Neuron (in vitro differentiated cells): ENCODE results near the gene AFF3.

ENCODE experiments used
- H2AFZ ChIP-seq: one replicate; pipeline ENCODE4 v1.6.1; 2013; ENCODE audit warnings: low read depth, mild to moderate bottlenecking, inconsistent platforms, low read length, moderate library complexity
- H3K27me3 ChIP-seq: one replicate; pipeline ENCODE4 v1.6.1; 2013; ENCODE audit warnings: low read length; ENCODE audit not compliant: insufficient read depth
- H3K36me3 ChIP-seq: one replicate; pipeline ENCODE4 v1.6.1; 2013; ENCODE audit warnings: low read length; ENCODE audit not compliant: insufficient read depth
- H3K4me1 ChIP-seq: one replicate; pipeline ENCODE4 v1.6.1; 2013; ENCODE audit warnings: low read length; ENCODE audit not compliant: insufficient read depth
- H3K4me3 ChIP-seq: 2 replicates; pipeline ENCODE4 v1.5.1; 2013; ENCODE audit warnings: mild to moderate bottlenecking, low read length, moderate library complexity
- H3K9me3 ChIP-seq: one replicate; pipeline ENCODE4 v1.6.1; 2013; ENCODE audit warnings: low read length

AFF3 gene

GRCh38 chr2:100070078-100070477 lies 72.3 kb downstream of the AFF3 start:
- no peaks in the 10 kb centered on the region for H3K36me3 ChIP-seq

GRCh38 chr2:100068395-100068794 lies 74.0 kb downstream of the AFF3 start:
- Histone ChIP-seq H3K36me3 (no peaks in the 10 kb centered on the region), H3K4me1 (peaks cover 2% of the 10 kb centered on the region), H3K27me3 (no peaks in the 10 kb centered on the region), H2AFZ (no peak overlapping the region), H3K4me3 (no peak overlapping the region), H3K9me3 (peaks cover 3% of the 10 kb centered on the region)

More at GRCh38 chr2:100070078-100070477, 72.3 kb downstream of the AFF3 start:
- Histone ChIP-seq H2AFZ (no peak overlapping the region), H3K9me3 (peaks cover 3% of the 10 kb centered on the region), H3K4me3 (no peak overlapping the region), H3K27me3 (no peaks in the 10 kb centered on the region), H3K4me1 (peaks cover under 1% of the 10 kb centered on the region)

DNA sequence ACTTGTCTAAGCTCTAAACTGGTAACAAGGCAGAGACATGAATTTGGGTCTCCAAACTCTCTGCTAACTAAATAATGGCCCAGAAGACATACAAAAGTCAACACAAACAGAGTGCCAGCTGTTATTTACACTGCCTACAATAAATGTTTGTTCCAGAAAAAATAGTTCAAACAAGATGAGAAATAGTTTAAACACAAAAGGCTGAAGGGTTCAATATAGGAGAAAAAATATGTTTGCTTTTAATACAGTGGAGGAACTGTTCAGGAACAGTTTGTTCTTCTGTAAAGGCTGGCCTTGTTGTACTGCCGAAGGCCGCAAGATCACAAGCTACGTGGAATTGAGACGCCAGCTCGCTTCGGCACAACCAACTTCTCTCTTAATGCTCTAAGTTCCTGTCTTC lies 74.6 kb downstream of the AFF3 start:
- no peaks in the 10 kb centered on the region for H3K9me3 ChIP-seq
- H3K27me3 ChIP-seq, result no peaks in the 10 kb centered on the region
- H2AFZ ChIP-seq, result no peak overlapping the region
- H3K36me3 ChIP-seq, result no peaks in the 10 kb centered on the region
- H3K4me3 ChIP-seq, result no peak overlapping the region
- H3K4me1 ChIP-seq, result peaks cover 2% of the 10 kb centered on the region

GRCh38 chr2:100066856-100067255 lies 75.5 kb downstream of the AFF3 start:
- H3K27me3 ChIP-seq, result no peaks in the 10 kb centered on the region
- peaks cover 2% of the 10 kb centered on the region for H3K4me1 ChIP-seq
- no peaks in the 10 kb centered on the region for H3K9me3 ChIP-seq
- no peaks in the 10 kb centered on the region for H3K36me3 ChIP-seq
- H3K4me3 ChIP-seq, result no peak overlapping the region
- no peak overlapping the region for H2AFZ ChIP-seq

DNA sequence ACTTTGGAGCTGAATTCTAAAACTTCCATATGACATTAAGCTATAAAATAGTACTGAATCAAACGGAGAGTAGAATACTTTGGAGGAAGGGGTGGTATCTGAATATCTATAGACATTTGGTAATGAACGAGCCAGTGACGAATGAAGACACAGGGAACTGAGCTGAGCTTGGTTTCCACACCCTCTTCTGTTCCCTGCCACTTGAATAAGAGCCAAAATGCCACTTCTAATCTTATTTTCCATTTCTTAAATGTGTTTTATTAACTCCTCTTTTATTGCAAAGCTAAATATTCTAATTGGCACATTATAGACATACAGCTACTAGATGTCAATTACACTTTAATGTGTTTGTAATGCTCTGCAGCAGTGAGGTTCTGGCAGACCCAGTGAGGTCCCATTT lies 76.1 kb downstream of the AFF3 start:
- Histone ChIP-seq H3K4me3 (no peak overlapping the region), H3K27me3 (no peaks in the 10 kb centered on the region)

GRCh38 chr2:100064592-100065428 lies 77.6 kb downstream of the AFF3 start:
- Histone ChIP-seq H3K4me1 (peaks cover 2% of the 10 kb centered on the region), H3K27me3 (no peaks in the 10 kb centered on the region), H3K4me3 (no peak overlapping the region), H2AFZ (no peak overlapping the region), H3K36me3 (no peaks in the 10 kb centered on the region), H3K9me3 (no peaks in the 10 kb centered on the region)

More for the DNA sequence above, 76.1 kb downstream of the AFF3 start:
- Histone ChIP-seq H3K9me3 (no peaks in the 10 kb centered on the region), H2AFZ (no peak overlapping the region), H3K4me1 (peaks cover 2% of the 10 kb centered on the region), H3K36me3 (no peaks in the 10 kb centered on the region)

GRCh38 chr2:100064165-100064564 lies 78.2 kb downstream of the AFF3 start:
- Histone ChIP-seq H3K9me3 (no peaks in the 10 kb centered on the region), H2AFZ (no peak overlapping the region), H3K27me3 (no peaks in the 10 kb centered on the region), H3K4me3 (no peak overlapping the region), H3K4me1 (peaks cover 2% of the 10 kb centered on the region), H3K36me3 (no peaks in the 10 kb centered on the region)

DNA sequence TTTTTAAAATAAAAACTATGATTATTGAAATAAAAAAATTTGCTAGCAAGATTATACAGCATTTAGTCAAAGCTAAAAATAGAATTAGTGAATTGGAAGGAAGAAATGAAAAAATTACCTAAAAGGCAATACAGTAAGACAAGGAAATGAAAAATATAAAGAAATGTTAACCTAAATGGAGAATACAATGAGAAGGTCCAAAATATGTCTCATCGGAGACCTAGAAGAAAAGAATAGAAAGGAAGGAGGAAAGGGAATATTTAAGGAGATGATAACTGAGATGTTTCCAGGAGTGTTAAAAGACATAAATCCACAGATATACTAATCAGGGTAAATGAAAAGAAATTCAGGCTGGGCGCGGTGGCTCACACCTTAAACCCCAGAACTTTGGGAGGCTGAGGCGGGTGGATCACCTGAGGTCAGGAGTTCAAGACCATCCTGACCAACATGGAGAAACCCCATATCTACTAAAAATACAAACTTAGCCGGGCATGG lies 78.9 kb downstream of the AFF3 start:
- peaks cover 2% of the 10 kb centered on the region for H3K4me1 ChIP-seq
- H3K27me3 ChIP-seq, result no peaks in the 10 kb centered on the region
- H3K36me3 ChIP-seq, result no peaks in the 10 kb centered on the region
- H2AFZ ChIP-seq, result no peak overlapping the region
- H3K4me3 ChIP-seq, result no peak overlapping the region
- H3K9me3 ChIP-seq, result no peaks in the 10 kb centered on the region

GRCh38 chr2:100062336-100062735 lies 80.1 kb downstream of the AFF3 start:
- H3K36me3 ChIP-seq, result no peaks in the 10 kb centered on the region
- H2AFZ ChIP-seq, result no peak overlapping the region
- no peak overlapping the region for H3K4me3 ChIP-seq
- H3K9me3 ChIP-seq, result no peaks in the 10 kb centered on the region
- H3K27me3 ChIP-seq, result no peaks in the 10 kb centered on the region
- peaks cover 2% of the 10 kb centered on the region for H3K4me1 ChIP-seq

DNA sequence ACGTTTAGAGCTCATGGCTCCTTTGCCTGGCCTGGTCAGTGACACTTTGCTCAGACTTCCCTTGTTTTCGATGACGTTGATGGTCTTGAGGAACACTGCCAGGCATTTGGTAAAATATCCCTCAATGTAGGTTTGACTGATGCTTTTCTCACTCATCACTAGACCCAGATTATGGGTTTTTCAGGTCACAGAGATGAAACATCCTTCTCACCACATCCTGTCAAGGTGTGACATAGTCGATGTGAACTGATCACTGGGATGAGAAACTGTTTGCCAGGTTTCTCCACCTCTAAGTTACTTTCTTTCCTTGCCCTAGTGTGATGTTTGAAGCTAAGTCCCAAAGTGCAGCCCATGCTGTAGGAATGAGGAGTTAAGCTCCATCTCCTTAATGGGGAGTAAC lies 81.5 kb downstream of the AFF3 start:
- H3K4me1 ChIP-seq, result peaks cover 2% of the 10 kb centered on the region
- H3K36me3 ChIP-seq, result no peaks in the 10 kb centered on the region
- H3K27me3 ChIP-seq, result no peaks in the 10 kb centered on the region
- H3K4me3 ChIP-seq, result no peak overlapping the region
- no peak overlapping the region for H2AFZ ChIP-seq
- H3K9me3 ChIP-seq, result no peaks in the 10 kb centered on the region

DNA sequence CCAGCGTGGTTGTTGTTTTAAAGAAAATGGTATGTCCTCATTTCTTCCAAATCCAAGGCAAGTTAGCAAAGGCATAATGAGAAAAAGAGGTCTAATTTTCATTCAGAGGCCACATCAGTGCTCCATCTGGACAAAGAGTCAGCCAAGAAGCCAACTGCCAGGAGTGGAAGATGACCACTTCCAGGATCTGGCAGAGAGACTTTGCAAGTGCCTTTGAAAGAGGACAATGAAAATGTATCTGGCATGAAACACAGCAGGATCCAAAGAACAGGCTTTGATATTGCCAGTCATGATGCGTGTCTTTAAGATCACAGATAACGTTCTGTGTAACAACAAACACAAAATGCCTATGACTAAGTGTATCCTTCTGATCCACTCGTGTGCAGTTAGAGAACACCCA lies 82.8 kb downstream of the AFF3 start:
- H2AFZ ChIP-seq, result no peak overlapping the region
- H3K9me3 ChIP-seq, result no peaks in the 10 kb centered on the region

DNA sequence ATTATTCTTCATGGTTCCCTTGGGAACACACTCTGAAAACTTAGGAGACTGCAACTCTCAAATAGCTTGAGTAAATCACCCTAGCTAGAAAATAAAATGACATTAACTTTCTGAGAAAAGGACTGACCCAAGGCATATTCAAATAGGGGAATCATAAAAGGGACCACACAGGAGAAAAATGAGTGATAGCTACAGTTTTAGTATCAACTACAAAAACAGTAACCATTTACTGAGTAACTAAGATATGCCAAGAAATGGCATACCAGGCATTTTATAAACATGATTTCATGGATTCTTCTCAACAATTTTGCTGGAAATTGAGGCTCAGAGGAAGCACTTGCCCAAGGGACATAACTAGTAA lies 84.5 kb downstream of the AFF3 start:
- Histone ChIP-seq H2AFZ (no peak overlapping the region), H3K4me1 (peaks cover 5% of the 10 kb centered on the region), H3K9me3 (no peaks in the 10 kb centered on the region), H3K36me3 (no peaks in the 10 kb centered on the region), H3K4me3 (no peak overlapping the region), H3K27me3 (no peaks in the 10 kb centered on the region)

More for the DNA sequence above, 82.8 kb downstream of the AFF3 start:
- no peaks in the 10 kb centered on the region for H3K4me1 ChIP-seq
- H3K27me3 ChIP-seq, result no peaks in the 10 kb centered on the region
- no peak overlapping the region for H3K4me3 ChIP-seq
- H3K36me3 ChIP-seq, result no peaks in the 10 kb centered on the region

GRCh38 chr2:100054426-100054825 lies 88.0 kb downstream of the AFF3 start:
- Histone ChIP-seq H3K27me3 (no peaks in the 10 kb centered on the region), H3K36me3 (no peaks in the 10 kb centered on the region), H3K4me1 (peaks cover 5% of the 10 kb centered on the region), H3K4me3 (no peak overlapping the region), H2AFZ (no peak overlapping the region), H3K9me3 (peaks cover 2% of the 10 kb centered on the region)
